Measurements from ENCODE around the gene CA10. TPM values are rescaled to one million over a fixed set of nuclear protein-coding genes. Genes with fewer than 3 reads are reported as not detected.

The CA10 gene
- total and polyA plus RNA-seq, 9 of the 15 experiments (the other 6 are each of a cell fraction or from before 2014, with no cell fraction given) = not detected

DNA sequence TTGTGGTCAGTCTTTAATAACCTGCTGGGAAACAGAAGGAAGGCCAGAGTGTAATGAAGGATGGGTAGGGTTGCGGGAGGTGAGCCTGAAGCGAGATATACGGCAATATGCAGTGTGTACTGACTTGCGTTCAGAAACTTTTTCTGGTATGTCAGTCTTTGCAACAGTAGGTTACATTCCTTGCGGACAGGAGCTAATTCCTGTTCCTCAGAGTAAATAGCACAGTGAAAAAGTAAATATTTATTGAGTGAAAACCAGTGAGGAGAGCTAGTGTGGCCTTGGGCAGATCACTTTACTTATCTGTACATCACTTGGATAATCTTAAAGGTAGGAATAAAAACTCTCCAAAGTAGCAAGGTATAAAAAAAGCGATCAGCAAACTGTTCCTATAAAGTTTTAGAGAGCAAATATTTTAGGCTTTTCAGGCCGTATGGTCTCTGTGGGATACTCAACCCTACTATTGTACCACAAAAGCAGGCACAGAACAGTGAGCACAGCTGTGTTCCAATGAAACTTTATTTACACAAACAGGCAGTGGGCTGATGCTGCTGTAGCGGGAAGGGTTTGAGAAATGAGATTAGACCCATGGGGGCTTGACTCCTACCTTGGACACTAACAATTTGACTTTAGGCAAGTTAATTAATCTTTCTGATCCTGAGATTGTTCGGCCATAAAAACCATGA lies 550.1 kb downstream of the CA10 start:
- no peak overlapping the region for H3K4me2 ChIP-seq (ENCODE audit: insufficient read depth, low read length)
- ATAC-seq (no peak), FAIRE-seq (no peak), DNase-seq (ENCODE audit: extremely low read depth in 1 of 4, low spot score in 3 of 4) (no peak)
- no peaks in the 10 kb centered on the region for H4K20me1 ChIP-seq (replicated peaks; ENCODE audit: control insufficient read depth, insufficient read depth, low read length)
- H3K79me2 ChIP-seq (ENCODE audit: control insufficient read depth, insufficient read depth, low read length) = no peaks in the 10 kb centered on the region
- H3K9me1 ChIP-seq (ENCODE audit: control insufficient read depth, insufficient read depth, low read length) = no peaks in the 10 kb centered on the region
- no peak for TF ChIP-seq YY1 (IDR thresholded peaks at IDR 0.05; ENCODE audit: borderline replicate concordance in 1 of 3, control insufficient read depth in 1 of 3, extremely low read depth in 1 of 3, insufficient read depth in 3 of 3, insufficient read length in 1 of 3, insufficient replicate concordance in 2 of 3, low read depth in 1 of 3, low read length in 2 of 3)
- TF ChIP-seq, protein P1, sequence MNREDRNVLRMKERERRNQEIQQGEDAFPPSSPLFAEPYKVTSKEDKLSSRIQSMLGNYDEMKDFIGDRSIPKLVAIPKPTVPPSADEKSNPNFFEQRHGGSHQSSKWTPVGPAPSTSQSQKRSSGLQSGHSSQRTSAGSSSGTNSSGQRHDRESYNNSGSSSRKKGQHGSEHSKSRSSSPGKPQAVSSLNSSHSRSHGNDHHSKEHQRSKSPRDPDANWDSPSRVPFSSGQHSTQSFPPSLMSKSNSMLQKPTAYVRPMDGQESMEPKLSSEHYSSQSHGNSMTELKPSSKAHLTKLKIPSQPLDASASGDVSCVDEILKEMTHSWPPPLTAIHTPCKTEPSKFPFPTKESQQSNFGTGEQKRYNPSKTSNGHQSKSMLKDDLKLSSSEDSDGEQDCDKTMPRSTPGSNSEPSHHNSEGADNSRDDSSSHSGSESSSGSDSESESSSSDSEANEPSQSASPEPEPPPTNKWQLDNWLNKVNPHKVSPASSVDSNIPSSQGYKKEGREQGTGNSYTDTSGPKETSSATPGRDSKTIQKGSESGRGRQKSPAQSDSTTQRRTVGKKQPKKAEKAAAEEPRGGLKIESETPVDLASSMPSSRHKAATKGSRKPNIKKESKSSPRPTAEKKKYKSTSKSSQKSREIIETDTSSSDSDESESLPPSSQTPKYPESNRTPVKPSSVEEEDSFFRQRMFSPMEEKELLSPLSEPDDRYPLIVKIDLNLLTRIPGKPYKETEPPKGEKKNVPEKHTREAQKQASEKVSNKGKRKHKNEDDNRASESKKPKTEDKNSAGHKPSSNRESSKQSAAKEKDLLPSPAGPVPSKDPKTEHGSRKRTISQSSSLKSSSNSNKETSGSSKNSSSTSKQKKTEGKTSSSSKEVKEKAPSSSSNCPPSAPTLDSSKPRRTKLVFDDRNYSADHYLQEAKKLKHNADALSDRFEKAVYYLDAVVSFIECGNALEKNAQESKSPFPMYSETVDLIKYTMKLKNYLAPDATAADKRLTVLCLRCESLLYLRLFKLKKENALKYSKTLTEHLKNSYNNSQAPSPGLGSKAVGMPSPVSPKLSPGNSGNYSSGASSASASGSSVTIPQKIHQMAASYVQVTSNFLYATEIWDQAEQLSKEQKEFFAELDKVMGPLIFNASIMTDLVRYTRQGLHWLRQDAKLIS (CRISPR knock-in tag; IDR thresholded peaks at IDR 0.05) = no peak
- TF ChIP-seq ZNF174 (CRISPR knock-in tag; IDR thresholded peaks at IDR 0.05) = no peak
- TF ChIP-seq ZNF695 (CRISPR knock-in tag; IDR thresholded peaks at IDR 0.05) = no peak
- no peak for TF ChIP-seq SMAD3 (CRISPR knock-in tag; conservative IDR thresholded peaks at IDR 0.05)
- TF ChIP-seq RHOXF2B (CRISPR knock-in tag; conservative IDR thresholded peaks at IDR 0.05) = no peak
- TF ChIP-seq DMBX1 (CRISPR knock-in tag; IDR thresholded peaks at IDR 0.05; ENCODE audit: borderline replicate concordance) = no peak
- TF ChIP-seq HDAC6 (IDR thresholded peaks at IDR 0.05; ENCODE audit: low read depth, low read length) = no peak
- TF ChIP-seq, protein P2, sequence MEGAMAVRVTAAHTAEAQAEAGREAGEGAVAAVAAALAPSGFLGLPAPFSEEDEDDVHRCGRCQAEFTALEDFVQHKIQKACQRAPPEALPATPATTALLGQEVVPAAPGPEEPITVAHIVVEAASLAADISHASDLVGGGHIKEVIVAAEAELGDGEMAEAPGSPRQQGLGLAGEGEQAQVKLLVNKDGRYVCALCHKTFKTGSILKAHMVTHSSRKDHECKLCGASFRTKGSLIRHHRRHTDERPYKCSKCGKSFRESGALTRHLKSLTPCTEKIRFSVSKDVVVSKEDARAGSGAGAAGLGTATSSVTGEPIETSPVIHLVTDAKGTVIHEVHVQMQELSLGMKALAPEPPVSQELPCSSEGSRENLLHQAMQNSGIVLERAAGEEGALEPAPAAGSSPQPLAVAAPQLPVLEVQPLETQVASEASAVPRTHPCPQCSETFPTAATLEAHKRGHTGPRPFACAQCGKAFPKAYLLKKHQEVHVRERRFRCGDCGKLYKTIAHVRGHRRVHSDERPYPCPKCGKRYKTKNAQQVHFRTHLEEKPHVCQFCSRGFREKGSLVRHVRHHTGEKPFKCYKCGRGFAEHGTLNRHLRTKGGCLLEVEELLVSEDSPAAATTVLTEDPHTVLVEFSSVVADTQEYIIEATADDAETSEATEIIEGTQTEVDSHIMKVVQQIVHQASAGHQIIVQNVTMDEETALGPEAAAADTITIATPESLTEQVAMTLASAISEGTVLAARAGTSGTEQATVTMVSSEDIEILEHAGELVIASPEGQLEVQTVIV (CRISPR knock-in tag; IDR thresholded peaks at IDR 0.05; ENCODE audit: borderline replicate concordance) = no peak
- TF ChIP-seq KDM2B (CRISPR knock-in tag; IDR thresholded peaks at IDR 0.05) = no peak
- no peak for TF ChIP-seq ELF1 (tag; IDR thresholded peaks at IDR 0.05)
- no peak for TF ChIP-seq CCAR2 (IDR thresholded peaks at IDR 0.05; ENCODE audit: low read depth, low read length)
- TF ChIP-seq, protein P3, sequence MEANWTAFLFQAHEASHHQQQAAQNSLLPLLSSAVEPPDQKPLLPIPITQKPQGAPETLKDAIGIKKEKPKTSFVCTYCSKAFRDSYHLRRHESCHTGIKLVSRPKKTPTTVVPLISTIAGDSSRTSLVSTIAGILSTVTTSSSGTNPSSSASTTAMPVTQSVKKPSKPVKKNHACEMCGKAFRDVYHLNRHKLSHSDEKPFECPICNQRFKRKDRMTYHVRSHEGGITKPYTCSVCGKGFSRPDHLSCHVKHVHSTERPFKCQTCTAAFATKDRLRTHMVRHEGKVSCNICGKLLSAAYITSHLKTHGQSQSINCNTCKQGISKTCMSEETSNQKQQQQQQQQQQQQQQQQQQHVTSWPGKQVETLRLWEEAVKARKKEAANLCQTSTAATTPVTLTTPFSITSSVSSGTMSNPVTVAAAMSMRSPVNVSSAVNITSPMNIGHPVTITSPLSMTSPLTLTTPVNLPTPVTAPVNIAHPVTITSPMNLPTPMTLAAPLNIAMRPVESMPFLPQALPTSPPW (CRISPR knock-in tag; IDR thresholded peaks at IDR 0.05) = no peak
- ChIA-PET CTCF (ENCODE audit: low intra/inter-chr PET ratio) (no interaction called here), POLR2A (interaction anchor here (0.5 to 1.0 kb wide), 2 partner anchors 13 to 587 kb away, joined by 3 to 4 read pairs; no protein-coding TSS in a partner anchor)
- BruUV-seq (replicated peaks) = no TSS peak
- no peak overlapping the region for H3K27ac ChIP-seq (ENCODE audit: extremely low read depth, low read depth, low read length)
- no peaks in the 10 kb centered on the region for H3K27me3 ChIP-seq (ENCODE audit: control insufficient read depth in 2 of 2, insufficient read depth in 2 of 2, low read length in 2 of 2)
- no peak overlapping the region for H3K4me3 ChIP-seq
- in situ Hi-C loops (cut with MboI) = no loop called here
- no peak overlapping the region for H3K9ac ChIP-seq (ENCODE audit: insufficient read depth in 1 of 2, low read depth in 2 of 2, low read length in 2 of 2)
- no peaks in the 10 kb centered on the region for H3K4me1 ChIP-seq (replicated peaks in 1 of 2; ENCODE audit: control insufficient read depth in 2 of 2, insufficient read depth in 2 of 2, low read length in 2 of 2)
- intact Hi-C loops (cut with micrococcal nuclease) = no loop called here
- no peaks in the 10 kb centered on the region for H3K9me3 ChIP-seq (replicated peaks; ENCODE audit: control insufficient read depth, insufficient read depth, low read depth, low read length)
- no peak overlapping the region for H2AFZ ChIP-seq (ENCODE audit: low read depth, low read length)
- H3K36me3 ChIP-seq (ENCODE audit: control insufficient read depth, insufficient read depth, low read length) = no peaks in the 10 kb centered on the region
- WGBS (ENCODE audit: insufficient coverage, low coverage, missing lambda C conversion rate) = 1% methylated on average over 9 of the region's 9 CpGs

Data from K562 (cell line).